HG03342 (cell line): ENCODE data around the gene KRT79.
"Not testable (repeated sequence)": the region's sequence is repeated elsewhere in the genome, so short reads cannot be mapped to it uniquely, and the experiment has no call there.

Experiments used
- ATAC-seq: cut with Tn5 transposase; IDR thresholded peaks from one replicate; pipeline ENCODE4 v1.9.1; 2021; ENCODE audit warnings: mild to moderate bottlenecking, moderate library complexity; ENCODE audit not compliant: unreplicated experiment

The KRT79 gene

GRCh38 chr12:52807544-52808470 lies 26.3 kb downstream of the KRT79 start:
- no peak for ATAC-seq

DNA sequence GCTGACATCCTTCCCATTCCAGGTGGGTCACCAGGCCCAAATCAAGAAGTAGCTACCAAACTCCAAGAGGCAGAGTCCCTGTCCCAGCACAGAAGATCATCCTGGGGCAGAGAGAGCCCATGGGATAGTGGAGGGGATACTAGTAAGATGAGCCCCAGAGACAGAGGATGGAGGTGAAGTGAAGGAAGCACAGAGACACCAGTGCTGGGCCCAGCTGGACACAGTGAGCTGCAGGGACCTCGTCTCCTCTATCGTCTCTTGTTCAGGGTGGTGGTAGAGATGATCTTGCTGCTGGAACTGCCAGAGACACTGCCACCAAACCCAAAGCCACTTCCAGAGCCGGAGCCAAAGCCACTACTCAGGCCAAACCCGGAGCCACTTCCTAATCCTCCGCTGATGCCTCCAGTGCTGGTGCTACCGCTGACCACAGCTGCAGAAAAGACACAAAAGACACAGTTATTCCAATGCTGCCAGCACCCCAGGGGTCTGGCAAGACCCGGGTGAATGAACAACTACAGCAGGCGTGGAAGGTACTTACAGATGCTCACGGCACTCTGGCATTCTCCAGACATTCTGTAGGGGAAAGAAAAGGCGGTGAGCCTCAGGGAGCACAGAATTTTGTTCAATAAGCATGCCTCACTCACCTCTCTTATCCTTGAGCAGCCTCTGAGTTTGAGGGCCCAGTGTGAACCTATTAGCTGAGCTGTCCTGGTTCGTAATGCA lies 27.1 kb downstream of the KRT79 start:
- no peak for ATAC-seq

- ATAC-seq: no peak
Observed at GRCh38 chr12:52806169-52806811, 27.8 kb downstream of the KRT79 start.

- no peak for ATAC-seq
Observed at GRCh38 chr12:52805739-52806138, 28.4 kb downstream of the KRT79 start.

DNA sequence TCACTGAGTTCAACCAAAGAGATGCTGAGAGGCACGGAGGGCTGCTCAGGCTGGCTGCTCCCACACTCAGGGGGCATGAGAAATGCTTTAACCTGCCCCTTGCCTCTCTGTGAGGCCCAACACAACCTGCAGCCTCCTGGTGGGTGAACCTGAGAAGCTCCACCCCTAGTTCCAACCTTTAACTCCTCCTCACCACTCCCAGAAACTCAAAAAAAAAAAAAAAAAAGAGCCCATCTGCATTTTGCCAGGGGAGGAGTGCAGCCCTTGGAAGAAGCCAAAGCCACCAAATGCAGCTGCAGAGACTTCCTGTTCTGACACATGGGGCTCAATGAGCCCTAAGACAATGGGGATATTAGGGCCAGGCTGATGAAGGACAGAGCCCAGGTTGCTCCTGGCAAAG lies 29.1 kb downstream of the KRT79 start:
- no peak for ATAC-seq

- ATAC-seq: no peak
Observed at GRCh38 chr12:52802442-52802841, 31.7 kb downstream of the KRT79 start.

DNA sequence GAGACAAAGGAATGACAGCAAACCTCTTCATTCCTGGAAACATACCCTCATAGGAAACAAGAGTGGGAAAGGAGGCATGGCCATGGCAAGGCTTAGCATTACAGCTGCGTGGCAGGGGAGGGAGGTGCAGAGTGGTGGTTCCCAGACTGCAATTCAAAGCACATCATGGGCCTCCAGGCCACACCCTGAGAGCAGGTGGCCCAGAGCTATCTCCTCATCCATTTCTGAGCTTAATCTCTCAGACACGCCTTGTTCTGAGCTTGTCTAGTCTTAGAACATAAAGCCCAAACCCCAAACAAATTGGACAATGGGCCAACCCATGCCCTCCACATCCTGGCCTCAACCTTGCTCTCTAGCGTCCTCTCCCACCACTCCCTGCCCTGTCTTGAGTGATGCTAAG lies 32.3 kb downstream of the KRT79 start:
- ATAC-seq: no peak

- ATAC-seq: no peak
Observed at GRCh38 chr12:52800259-52800917, 33.7 kb downstream of the KRT79 start.

DNA sequence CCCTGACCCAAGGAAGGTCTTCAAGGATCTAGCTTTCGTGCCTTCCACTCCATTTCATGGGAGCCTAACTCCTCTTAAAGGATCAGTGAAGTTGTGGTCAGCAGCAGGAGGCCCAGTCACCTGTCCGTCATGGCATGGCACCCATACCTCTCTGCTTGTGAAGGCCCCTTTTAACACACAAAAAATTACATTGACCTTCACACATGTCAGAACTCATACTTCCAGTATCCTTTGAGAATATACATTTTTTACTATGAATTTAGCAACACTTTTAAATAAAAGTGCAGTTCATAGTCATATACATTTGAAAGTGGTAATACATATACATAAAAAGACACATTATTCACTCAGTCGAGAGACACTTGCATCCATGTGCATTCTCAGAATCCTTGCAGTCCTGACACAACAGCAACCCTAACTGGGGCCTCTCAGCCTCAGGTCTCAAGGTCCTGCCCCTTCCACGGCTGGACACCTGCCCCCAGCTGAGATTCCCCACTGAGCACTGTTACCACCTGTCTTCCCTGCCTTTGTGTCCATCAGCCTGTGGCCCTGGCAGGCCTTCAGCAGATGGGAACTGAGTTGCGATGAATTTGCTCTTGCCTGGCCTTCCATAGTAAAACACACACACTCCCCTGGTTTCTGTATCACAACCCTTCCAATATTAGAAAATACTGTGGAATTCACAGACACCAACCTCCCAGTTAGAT lies 34.5 kb downstream of the KRT79 start:
- no peak for ATAC-seq

DNA sequence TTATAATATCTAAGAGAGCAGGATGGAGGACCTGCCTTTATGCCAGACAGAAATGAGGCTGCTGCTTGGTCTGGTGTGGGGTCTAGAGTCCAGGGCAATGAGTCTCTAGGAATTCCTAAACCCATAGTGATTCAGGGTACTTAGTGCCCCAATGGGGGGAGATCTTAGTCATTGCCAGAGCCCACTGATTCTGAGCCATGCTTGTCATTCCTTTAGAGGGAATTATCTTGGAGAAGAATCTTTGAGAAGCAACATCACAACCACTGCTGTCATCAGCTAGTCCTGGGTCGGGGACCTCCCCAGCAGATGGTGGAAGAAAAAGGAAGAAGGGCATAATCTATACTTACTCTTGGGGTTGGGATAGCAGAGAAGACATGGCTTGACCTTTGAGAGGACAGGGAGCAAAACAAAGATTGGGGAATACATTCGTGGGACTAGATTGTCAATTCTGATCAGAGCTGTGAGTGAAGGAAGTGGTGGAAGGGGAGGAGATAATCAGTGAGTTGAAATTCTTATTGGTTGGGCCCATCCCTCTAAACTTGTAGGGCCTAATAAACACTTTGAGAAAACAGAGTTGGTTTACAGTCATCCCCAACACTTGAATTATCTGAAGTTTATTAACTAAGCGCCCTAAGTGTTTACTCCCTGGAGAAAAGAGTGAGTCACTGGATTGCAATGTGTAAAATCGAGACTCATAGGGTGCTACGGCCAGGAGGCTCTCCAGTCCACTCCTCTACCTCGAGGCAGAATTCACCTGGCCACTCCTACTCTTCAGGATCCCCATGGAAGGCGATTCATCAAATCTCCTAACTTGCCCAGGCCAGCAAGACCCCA lies 35.2 kb downstream of the KRT79 start:
- no peak for ATAC-seq

- ATAC-seq: no peak
Observed at GRCh38 chr12:52798003-52798670, 36.0 kb downstream of the KRT79 start.

DNA sequence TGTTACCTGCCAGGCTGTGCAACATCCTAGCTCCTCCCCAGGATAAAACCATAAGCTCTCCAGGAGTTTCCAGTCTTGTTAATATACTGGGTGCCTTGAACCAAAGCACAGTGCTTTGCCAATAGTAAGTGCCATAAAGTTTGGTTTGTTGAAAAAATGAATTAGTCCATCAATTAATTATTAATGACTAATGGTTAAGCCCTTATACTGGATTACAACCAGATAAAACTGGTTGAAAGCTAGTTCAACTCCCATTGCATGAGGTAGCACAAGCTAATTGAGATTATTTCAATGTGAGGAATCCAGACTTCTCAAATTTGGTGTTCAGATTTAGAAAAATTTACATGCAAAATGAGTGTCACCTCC lies 36.6 kb downstream of the KRT79 start:
- no peak for ATAC-seq

- ATAC-seq: no peak
Observed at GRCh38 chr12:52796839-52797528, 37.1 kb downstream of the KRT79 start.

- no peak for ATAC-seq
Observed at GRCh38 chr12:52796429-52796794, 37.7 kb downstream of the KRT79 start.

- ATAC-seq: no peak
Observed at GRCh38 chr12:52795694-52796428, 38.2 kb downstream of the KRT79 start, which contains the start of gene KRT3. Gene KRT3, minus strand, starts transcription at chr12:52796117. Its CDS starts 75 bp downstream, at chr12:52796042.

DNA sequence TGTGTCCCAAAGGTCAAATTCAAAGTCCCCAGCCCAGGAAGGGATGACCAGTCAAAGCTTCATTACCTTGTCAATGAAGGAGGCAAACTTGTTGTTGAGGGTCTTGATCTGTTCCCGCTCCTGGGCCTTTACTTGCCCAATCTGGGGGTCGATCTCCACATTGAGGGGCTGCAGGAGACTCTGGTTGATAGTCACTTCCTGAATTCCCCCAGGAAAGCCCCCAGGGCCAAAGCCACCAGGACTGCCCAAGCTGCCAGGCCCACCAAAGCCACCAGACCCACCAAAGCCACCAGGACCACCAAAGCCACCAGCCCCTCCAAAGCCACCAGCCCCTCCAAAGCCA lies 38.8 kb downstream of the KRT79 start:
- not testable (repeated sequence) for ATAC-seq

- ATAC-seq: no peak
Observed at GRCh38 chr12:52794479-52795331, 39.4 kb downstream of the KRT79 start.
